NCI-H1105 (cell line): Measurements from ENCODE around the gene ZNF213.
"Not testable (repeated sequence)": the region's sequence is repeated elsewhere in the genome, so short reads cannot be mapped to it uniquely, and the experiment has no call there.

Experiments used
- DNase-seq: peaks from one replicate; lab custom pipeline; 2025; lab: John Stamatoyannopoulos, UW

Gene ZNF213

DNA sequence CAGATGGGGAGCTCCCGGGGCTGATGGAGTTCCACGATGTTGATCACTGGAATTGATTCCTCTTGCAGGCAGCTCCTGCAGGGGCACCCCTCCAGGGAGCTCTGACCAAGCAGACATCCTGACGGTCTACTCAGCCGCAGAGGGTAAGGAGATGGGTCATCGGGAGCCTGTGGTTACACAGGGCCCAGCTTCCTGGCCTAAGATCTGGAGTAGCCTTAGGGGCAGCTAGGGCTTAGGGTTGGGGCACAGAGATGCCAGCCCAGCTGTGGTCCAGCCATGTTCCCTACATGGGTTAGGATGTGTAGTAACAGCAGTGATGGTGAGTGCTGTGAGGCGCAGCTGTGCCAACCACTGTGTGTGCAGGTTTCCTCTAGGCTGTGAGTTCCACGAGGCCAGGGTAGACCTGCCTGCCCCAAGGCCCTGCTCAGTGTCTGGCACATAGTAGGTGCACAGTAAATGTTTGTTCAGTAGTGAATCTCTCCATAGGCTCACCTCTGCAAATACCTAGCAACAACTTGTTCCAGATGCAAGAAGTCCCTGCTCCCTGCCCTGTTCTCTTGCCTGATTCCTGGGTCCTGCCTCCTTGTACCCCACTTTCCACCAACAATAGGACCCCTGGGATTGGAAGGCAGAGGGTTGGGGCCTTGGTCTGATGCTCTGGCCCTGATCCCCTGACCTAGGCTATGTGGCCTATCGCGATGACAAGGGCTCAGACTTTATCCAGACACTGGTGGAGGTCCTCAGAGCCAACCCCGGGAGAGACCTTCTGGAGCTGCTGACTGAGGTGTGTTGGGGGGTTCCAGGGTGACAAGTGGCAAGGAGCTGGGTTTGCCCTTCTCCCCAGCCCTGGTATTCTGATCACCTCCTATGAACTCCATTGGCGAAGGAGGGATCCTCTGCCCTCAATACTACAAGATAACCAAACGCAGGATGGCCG, 13.7 kb downstream of the ZNF213 start:
- DNase-seq, result no peak

GRCh38 chr16:3149193-3149530, 14.3 kb downstream of the ZNF213 start:
- no peak for DNase-seq

GRCh38 chr16:3149630-3150345, 15.0 kb downstream of the ZNF213 start:
- DNase-seq, result no peak

DNA sequence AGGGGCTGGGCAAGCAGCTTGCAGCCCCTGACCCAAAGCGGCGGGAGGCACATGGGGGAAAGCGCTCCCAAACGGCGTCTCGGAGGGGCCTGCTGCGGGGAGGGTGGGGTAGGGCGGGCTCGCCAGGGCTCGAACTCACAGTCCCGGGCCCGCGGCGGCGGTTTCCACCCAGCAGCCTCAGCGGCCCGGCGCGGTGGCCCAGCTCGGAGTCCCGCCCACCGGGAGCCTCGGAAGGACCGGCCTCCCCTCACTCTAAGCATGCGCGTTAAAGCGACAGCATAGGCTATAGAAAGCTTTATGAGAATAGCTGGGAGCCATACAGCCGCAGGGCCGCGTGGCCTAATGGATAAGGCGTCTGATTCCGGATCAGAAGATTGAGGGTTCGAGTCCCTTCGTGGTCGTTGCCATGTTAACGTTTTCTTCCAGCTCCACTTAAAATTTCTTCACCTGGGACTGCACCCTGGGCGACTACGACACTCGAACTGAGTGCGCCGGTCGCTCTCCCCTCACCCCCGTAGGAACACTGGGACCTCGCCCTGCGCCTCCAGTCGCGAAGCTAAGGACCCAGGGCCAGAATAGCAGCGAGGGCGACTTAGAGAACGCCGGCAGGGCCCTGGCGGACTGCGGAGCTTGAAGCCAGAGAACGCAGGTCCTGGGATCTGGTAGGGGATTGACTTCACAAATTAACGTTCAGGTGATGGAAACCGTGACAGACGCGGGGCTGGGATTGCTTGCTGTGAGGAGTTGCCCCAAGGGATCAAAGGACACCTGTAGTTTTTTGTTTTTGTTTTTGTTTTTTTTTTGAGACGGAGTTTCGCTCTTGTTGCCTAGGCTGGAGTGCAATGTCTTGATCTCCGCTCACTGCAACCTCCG, 15.8 kb downstream of the ZNF213 start:
- peak; percentile 81 for DNase-seq

- no peak for DNase-seq
Observed at GRCh38 chr16:3152027-3152276, 17.1 kb downstream of the ZNF213 start.

DNA sequence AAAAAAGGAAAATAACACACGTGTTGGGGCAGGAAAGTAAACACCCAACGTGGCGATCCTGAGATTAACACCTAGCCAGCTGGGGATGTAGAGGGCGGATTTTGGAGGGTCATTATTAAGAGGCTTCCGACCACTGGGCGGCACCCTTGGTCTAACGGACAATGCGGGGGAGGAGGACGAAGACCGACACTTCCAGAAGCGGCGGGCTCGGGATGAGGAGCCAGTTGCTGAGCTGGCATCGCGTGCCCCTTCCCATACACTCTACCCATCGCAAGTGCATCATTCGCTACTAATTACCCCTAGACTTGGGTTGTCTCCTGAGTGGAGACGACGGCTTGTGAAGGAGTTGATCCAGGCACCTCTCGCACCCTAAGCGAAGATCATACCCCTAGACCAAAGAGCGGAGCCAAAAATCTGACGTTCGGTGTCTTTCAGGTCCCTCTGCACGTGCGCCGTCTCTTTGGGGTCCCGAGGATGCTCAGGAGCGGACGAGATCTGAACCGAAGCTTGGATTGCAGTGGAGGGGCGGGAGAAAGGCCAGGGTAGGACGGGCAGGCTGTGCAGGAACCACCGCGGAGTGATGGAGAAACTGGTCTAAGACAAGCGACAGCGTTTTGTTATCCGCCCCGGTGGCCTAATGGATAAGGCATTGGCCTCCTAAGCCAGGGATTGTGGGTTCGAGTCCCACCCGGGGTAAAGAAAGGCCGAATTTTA, 17.6 kb downstream of the ZNF213 start:
- DNase-seq, result peak; percentile 47

DNA sequence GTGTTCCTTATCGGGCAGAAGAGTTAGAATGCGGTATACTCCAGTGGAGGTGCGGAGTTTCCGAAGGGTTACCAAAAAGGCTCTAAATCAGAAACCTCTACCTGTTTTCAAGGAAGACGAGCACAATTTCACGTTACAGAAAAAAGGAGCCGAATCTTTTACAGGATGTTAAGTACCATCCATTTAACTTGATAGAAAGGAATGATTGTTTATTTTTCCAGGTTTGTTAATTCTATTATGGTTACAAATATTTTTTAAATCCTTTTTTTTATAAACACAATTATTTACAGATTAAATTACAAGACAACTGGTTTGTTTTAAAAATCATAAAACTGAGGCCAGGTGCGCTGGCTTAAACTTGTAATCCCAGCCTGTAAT, 18.2 kb downstream of the ZNF213 start:
- no peak for DNase-seq

- no peak for DNase-seq
Observed at GRCh38 chr16:3155181-3155580, 20.4 kb downstream of the ZNF213 start.

DNA sequence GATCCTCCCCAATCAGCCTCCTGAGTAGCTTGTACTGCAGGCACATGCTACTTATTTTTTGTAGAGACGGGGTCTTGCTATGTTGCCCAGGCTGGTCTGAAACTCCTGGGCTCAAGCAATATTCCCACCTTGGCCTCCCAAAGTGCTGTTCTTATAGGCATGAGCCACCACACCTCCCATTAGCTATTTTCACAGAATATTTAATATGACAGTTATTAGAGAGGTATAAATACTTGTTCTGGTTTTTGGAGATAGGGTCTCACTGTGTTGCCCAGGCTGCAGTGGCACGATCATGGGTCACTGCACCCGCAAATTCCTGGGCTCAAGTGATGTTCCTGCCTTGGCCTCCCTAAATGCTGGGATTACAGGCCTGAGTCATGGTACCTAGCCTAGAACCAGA, 21.1 kb downstream of the ZNF213 start:
- no peak for DNase-seq

- peak; percentile 37 for DNase-seq
Observed at GRCh38 chr16:3157229-3158025, 22.6 kb downstream of the ZNF213 start.

- no peak for DNase-seq
Observed at GRCh38 chr16:3158026-3158509, 23.2 kb downstream of the ZNF213 start.

DNA sequence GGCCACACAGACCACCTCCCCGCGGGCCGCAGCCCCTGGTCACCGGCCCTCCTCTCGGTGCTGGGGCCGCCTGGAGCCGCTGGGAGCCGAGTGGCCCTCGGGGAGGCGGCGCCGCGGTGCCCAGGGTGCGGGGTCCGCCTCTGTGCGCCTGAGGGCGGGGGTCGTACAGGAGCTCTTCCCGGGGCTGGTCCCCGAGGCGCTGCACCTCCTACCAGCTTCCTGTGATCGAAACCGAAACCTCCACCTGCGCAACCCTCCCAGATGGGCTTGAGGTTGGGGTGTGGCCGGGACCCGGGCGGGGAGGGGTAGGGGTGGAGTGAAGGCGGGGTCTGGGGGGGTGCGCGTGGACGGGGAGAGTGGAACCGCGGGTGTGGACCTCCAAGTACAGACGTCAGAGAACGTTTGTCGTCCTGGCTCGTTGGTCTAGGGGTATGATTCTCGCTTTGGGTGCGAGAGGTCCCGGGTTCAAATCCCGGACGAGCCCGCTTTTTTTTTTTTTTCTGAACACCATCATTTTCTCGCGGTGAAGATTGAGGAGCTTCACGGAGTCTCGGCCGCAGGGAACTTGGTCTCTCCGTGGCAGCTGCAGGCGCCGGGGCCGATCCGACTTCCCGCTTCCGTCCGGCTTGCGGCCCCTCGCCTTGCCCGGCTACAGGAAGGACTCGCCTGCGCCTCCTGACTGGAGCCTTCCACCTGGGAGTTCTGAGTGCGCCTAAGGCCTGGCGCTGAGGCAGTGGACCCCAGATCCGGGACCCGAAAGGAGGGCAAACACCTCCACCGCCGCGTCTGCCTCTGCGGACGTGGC, 23.9 kb downstream of the ZNF213 start:
- DNase-seq, result no peak

DNA sequence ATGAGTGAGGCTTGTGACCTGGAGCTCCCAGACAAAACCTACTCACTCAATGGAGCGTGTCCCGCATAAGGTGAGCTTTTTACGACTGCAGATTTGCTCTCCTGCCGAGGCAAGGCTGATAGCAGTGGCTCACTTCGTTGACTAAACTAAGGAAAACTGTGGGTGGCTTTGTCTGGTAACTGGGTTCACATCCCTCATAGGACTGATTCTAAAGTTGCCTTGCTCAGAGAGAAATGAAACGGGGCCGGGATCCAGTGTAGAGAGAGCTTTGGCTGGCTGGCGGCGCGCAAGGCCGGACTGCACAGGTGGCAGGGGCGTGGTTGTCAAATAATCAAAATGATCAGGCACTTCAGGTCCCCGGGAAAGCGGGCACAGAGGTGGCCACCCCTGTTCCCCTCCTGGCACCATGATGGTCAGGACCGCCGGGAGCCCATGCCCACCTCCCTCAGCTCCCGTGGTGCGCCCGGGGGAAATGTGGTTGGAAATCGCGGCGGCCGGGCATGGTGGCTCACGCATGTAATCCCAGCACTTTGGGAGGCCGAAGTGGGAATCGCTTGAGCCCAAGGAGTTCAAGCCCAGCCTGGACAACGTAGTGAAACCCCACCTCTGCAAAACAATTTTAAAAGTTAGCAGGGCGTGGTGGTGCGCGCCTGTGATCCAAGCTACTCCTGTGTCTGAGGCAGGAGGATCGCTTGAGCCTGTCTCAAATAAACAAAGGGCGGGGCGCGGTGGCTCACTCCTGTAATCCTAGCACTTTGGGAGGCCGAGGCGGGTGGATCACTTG, 26.6 kb downstream of the ZNF213 start:
- no peak for DNase-seq

- DNase-seq, result no peak
Observed at GRCh38 chr16:3164121-3164991, 29.5 kb downstream of the ZNF213 start.

DNA sequence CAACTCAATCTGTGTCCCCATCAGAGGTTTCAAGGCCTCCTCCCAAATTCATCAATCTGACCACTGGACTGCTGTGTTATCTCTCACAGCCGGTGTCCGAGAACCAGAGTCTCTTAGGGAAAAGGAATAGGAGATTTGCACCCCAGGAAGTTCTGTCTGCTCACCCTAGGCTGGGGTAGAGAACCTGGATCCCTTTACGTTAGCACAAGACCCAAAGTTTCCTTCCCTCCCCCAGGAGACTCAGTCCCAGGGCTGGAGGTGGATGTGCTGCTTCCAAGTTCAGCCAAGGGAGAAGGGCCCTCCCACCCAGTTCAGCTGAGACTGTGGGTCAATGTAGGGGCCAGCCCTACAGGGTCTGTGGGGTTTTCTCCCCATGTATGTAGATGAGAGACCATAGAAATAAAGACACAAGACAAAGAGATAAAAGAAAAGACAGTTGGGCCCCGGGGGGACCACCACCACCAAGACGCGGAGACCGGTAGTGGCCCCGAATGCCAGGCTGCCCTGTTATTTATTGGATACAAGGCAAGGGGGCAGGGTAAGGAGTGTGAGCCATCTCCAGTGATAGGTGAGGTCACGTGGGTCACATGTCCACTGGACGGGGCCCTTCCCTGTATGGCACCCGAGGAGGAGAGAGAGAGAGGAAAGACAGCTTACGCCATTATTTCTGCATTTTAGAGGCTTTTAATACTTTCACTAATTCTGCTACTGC, 30.4 kb downstream of the ZNF213 start:
- DNase-seq, result no peak

DNA sequence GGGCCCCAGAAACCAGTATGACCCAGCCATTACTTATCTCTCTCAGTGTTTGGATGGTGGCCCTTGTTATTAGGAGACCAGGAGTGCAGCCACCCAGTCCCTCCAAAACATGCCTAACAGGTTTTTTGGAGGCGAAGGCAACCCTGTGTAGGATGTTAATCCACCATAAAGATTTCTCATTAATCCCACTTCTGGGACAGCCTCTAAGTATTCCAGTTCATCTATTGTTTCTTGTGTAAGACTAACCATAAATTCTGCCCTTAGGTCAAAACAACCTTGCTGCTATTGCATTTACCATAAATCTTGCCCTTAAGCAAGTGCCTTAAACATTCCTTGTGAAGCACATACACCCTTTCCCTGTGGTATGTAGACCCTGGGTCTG, 31.7 kb downstream of the ZNF213 start:
- no peak for DNase-seq

- DNase-seq, result not testable (repeated sequence)
Observed at GRCh38 chr16:3168729-3169128, 33.9 kb downstream of the ZNF213 start.
